Measurements from ENCODE around the gene CT45A1.

DNA sequence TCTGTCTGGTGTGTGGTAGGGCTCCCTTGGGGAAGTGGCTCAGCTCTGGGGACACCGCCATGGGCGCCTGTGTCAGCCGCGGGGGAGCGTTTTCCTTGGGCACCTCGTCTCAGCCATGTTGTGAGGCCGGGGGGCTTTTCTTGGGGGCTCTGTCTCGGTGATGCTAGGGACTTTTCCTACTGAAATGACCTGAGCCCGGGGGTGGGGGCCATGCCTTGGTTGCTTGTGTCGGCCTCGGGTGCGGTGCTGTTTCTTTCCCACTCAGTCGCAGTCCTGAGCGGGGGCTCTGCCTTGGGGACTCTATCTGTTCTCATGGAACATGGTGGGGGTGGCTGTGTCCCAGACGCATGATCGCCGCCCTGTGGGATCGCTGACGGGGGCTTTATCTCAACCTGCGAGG, 356 bp downstream of the CT45A1 start:
- TF ChIP-seq, protein P1, sequence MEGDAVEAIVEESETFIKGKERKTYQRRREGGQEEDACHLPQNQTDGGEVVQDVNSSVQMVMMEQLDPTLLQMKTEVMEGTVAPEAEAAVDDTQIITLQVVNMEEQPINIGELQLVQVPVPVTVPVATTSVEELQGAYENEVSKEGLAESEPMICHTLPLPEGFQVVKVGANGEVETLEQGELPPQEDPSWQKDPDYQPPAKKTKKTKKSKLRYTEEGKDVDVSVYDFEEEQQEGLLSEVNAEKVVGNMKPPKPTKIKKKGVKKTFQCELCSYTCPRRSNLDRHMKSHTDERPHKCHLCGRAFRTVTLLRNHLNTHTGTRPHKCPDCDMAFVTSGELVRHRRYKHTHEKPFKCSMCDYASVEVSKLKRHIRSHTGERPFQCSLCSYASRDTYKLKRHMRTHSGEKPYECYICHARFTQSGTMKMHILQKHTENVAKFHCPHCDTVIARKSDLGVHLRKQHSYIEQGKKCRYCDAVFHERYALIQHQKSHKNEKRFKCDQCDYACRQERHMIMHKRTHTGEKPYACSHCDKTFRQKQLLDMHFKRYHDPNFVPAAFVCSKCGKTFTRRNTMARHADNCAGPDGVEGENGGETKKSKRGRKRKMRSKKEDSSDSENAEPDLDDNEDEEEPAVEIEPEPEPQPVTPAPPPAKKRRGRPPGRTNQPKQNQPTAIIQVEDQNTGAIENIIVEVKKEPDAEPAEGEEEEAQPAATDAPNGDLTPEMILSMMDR (IDR thresholded peaks at IDR 0.05) = no peak
- TF ChIP-seq EP300 (IDR thresholded peaks at IDR 0.05) (no peak), POLR2A (IDR thresholded peaks at IDR 0.05) (no peak), POLR2AphosphoS5 (IDR thresholded peaks at IDR 0.05) (no peak)
